Measurements from ENCODE around the gene TNIK.

TNIK gene

DNA sequence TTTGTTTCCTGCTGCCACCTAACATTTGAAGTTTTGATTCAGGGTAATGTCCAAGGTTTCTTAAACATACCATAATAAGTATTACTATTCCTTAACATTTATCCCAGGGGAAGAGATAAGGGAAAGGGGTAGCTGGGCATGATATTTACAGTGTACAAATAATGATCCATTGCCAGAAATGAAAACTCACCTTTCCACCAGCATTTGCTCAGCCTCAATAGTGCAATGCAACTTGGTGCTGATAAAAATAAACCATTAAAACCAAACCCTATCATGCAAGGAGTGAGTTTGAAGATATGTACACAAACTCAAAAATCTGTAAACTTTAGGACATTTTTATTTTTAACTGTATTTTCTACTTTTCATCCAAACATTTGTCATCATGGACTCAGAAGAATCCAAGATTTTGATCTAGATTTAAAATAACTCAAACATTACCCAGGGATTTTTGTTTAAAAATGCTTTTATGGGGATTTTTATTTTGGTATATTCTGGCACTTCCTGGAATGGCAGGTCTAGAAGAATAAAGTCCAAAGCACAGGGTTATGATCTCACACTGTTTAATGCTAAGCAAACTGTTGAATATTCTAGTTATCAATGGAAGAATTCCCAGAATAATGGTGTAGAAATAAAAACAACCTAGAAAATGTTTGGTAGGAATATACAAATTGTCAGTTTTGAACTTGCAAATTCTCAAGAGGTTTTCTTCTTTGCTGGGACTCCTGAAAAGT lies 401.2 kb downstream of the TNIK start:
- Histone ChIP-seq H3K9ac (ENCODE audit: low read length) (no peak overlapping the region), H3K4me3 (ENCODE audit: low read length) (no peak overlapping the region), H3K27me3 (replicated peaks; ENCODE audit: control insufficient read depth, insufficient read depth, low read length) (no peaks in the 10 kb centered on the region), H3K36me3 (ENCODE audit: control insufficient read depth, insufficient read depth, low read length, severe bottlenecking) (no peaks in the 10 kb centered on the region), H3K9me3 (ENCODE audit: control insufficient read depth, low read length) (no peaks in the 10 kb centered on the region), H3K4me1 (ENCODE audit: control insufficient read depth, insufficient read depth, low read length) (peaks cover 22% of the 10 kb centered on the region)
- DNase-seq (ENCODE audit: low read depth), result no peak

DNA sequence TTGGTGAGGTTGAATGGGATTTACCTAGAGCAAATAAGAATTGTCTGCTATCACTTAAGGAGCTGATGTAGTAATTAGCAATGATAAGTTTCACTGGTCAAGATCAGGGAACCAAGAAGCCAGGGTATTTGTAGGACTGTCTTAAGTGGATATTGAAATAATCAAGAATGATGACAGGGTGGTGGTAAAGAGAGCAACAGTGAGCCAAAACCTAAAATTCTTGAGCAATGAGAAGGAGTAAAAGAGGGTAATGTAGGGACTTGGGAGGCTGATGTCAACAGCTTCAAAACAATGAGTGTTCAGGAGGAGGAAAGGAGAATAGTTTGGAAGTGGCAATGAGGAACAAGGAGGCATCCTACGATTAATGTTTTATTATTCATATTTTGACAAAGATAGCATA lies 402.1 kb downstream of the TNIK start:
- no peaks in the 10 kb centered on the region for H3K27me3 ChIP-seq (replicated peaks; ENCODE audit: control insufficient read depth, insufficient read depth, low read length)
- peak; percentile 43 for DNase-seq (ENCODE audit: low read depth)
- no peaks in the 10 kb centered on the region for H3K36me3 ChIP-seq (ENCODE audit: control insufficient read depth, insufficient read depth, low read length, severe bottlenecking)
- H3K4me1 ChIP-seq (ENCODE audit: control insufficient read depth, insufficient read depth, low read length), result peaks cover 22% of the 10 kb centered on the region
- H3K9ac ChIP-seq (ENCODE audit: low read length), result no peak overlapping the region
- no peak overlapping the region for H3K4me3 ChIP-seq (ENCODE audit: low read length)
- H3K9me3 ChIP-seq (ENCODE audit: control insufficient read depth, low read length), result no peaks in the 10 kb centered on the region

DNA sequence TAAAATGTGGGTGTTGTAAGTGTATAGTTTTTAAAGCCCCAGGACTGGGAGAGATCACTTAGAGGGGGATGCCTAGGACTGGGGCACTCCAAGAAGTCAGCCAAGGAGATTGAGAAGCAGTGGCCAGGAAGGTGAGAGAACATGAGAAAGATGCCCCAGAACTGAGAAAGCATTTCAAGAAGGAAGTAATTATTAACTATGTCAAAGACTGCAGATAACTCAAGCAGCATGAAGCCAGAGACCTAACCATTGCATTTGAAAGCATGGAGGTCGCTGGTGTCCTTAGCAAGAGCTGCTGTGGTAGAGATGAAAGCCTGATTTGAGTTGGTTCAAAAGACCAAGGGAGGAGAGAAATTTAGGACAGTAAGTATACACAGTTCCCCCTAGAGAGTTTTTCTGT lies 403.1 kb downstream of the TNIK start:
- Histone ChIP-seq H3K9me3 (ENCODE audit: control insufficient read depth, low read length) (no peaks in the 10 kb centered on the region), H3K4me3 (ENCODE audit: low read length) (no peak overlapping the region), H3K27me3 (replicated peaks; ENCODE audit: control insufficient read depth, insufficient read depth, low read length) (no peaks in the 10 kb centered on the region), H3K9ac (ENCODE audit: low read length) (no peak overlapping the region), H3K4me1 (ENCODE audit: control insufficient read depth, insufficient read depth, low read length) (peaks cover 22% of the 10 kb centered on the region), H3K36me3 (ENCODE audit: control insufficient read depth, insufficient read depth, low read length, severe bottlenecking) (no peaks in the 10 kb centered on the region)
- no peak for DNase-seq (ENCODE audit: low read depth)

- Histone ChIP-seq H3K27me3 (replicated peaks; ENCODE audit: control insufficient read depth, insufficient read depth, low read length) (no peaks in the 10 kb centered on the region), H3K9me3 (ENCODE audit: control insufficient read depth, low read length) (no peaks in the 10 kb centered on the region), H3K4me1 (ENCODE audit: control insufficient read depth, insufficient read depth, low read length) (peaks cover 22% of the 10 kb centered on the region), H3K4me3 (ENCODE audit: low read length) (no peak overlapping the region), H3K36me3 (ENCODE audit: control insufficient read depth, insufficient read depth, low read length, severe bottlenecking) (no peaks in the 10 kb centered on the region), H3K9ac (ENCODE audit: low read length) (no peak overlapping the region)
- no peak for DNase-seq (ENCODE audit: low read depth)
These were observed 403.7 kb downstream of the TNIK start for GRCh38 chr3:171056528-171056927.

DNA sequence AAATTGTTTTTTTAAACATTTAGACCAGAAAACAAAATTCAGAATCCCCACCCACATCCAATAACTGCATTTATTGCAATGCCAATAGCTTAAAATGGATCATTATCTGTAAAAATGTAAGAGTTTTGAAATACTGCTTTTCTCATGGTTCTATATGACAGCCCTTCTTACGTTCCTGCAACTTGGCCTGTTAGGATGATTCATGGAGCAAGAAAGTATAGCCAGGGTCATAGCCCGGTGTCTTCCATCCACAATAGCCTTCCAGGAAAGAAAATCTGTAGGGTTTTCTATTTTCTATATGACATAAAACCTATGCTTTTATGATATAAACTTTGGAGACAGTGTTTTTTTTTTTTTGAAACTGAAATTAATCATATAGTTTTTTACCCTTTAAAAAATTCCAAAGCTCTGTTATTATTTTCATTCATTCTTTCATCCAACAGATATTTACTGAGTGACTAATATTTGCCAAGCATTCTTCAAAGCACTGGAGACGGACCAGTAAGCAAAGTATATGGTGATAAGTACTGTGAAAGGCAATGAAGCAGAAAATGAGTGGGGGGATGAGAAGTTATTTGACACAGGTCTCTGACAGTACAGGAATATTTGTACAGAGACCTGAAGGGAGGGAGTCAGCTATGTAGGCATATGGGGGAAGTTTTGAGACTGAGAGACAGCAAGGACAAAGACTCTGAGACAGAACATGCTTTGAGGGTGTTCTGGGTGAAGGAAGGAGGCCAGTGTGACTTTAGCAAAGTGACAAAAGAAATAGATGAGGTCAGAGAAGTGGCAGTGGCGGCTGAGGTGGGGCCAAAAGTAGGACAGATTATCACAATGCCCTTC lies 404.6 kb downstream of the TNIK start:
- no peak overlapping the region for H3K9ac ChIP-seq (ENCODE audit: low read length)
- H3K4me1 ChIP-seq (ENCODE audit: control insufficient read depth, insufficient read depth, low read length), result peaks cover 22% of the 10 kb centered on the region
- H3K27me3 ChIP-seq (replicated peaks; ENCODE audit: control insufficient read depth, insufficient read depth, low read length), result no peaks in the 10 kb centered on the region
- H3K9me3 ChIP-seq (ENCODE audit: control insufficient read depth, low read length), result no peaks in the 10 kb centered on the region
- H3K4me3 ChIP-seq (ENCODE audit: low read length), result no peak overlapping the region
- DNase-seq (ENCODE audit: low read depth), result peak; percentile 45
- H3K36me3 ChIP-seq (ENCODE audit: control insufficient read depth, insufficient read depth, low read length, severe bottlenecking), result no peaks in the 10 kb centered on the region

DNA sequence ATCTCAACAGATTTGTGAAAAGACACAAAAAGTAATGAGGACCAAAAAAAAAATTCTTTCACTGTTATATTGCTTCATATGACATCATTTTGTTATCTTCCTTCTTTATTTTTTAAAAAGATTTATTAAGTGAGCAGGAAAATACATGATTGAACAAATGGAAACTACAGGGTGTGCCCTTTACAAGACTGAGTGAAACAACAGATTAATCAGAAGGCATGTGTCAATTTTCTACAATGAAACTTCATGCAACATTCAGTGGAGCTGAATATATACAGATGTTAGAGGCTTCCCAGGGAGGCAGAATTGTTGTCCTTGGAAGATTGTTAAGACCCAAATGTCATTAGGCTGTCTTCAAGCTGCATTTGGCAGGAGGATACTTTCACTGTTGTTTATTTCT lies 405.3 kb downstream of the TNIK start:
- Histone ChIP-seq H3K9me3 (ENCODE audit: control insufficient read depth, low read length) (no peaks in the 10 kb centered on the region), H3K4me1 (ENCODE audit: control insufficient read depth, insufficient read depth, low read length) (peaks cover 22% of the 10 kb centered on the region), H3K4me3 (ENCODE audit: low read length) (no peak overlapping the region), H3K27me3 (replicated peaks; ENCODE audit: control insufficient read depth, insufficient read depth, low read length) (no peaks in the 10 kb centered on the region), H3K9ac (ENCODE audit: low read length) (no peak overlapping the region), H3K36me3 (ENCODE audit: control insufficient read depth, insufficient read depth, low read length, severe bottlenecking) (no peaks in the 10 kb centered on the region)
- peak; percentile 15 for DNase-seq (ENCODE audit: low read depth)

- no peak for DNase-seq (ENCODE audit: low read depth)
- H3K4me3 ChIP-seq (ENCODE audit: low read length), result no peak overlapping the region
- H3K4me1 ChIP-seq (ENCODE audit: control insufficient read depth, insufficient read depth, low read length), result peaks cover 22% of the 10 kb centered on the region
- H3K27me3 ChIP-seq (replicated peaks; ENCODE audit: control insufficient read depth, insufficient read depth, low read length), result no peaks in the 10 kb centered on the region
- H3K9ac ChIP-seq (ENCODE audit: low read length), result no peak overlapping the region
- H3K9me3 ChIP-seq (ENCODE audit: control insufficient read depth, low read length), result no peaks in the 10 kb centered on the region
- no peaks in the 10 kb centered on the region for H3K36me3 ChIP-seq (ENCODE audit: control insufficient read depth, insufficient read depth, low read length, severe bottlenecking)
These were observed 406.0 kb downstream of the TNIK start for GRCh38 chr3:171054231-171054630.

DNA sequence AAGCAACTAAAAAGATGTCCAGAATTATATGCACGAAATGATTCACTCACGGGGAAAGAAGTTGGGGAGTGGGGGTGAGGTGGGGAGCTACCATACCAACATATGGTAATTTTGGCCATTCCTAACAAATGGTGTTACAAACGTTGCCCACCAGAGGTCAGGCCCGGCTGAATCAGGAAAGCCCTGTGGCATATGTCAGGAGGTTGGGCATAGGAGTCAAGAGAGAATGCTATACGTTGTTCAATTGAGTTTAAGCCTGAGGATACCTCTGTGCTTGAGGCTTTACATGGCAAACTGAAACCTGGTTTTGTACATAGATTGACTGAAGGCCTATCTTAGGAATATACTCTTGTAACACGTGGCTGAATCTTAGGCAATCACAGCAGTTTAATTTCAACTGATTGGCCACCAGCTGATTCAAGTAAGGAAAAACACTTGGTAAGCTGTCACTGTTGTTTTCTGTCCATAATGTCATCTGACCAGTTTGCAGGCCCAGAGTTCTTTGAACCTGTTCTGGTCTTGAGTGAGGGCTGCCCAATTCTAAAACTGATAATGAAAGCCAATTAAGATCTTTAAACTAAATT lies 410.3 kb downstream of the TNIK start:
- Histone ChIP-seq H3K4me1 (ENCODE audit: control insufficient read depth, insufficient read depth, low read length) (peaks cover 13% of the 10 kb centered on the region), H3K36me3 (ENCODE audit: control insufficient read depth, insufficient read depth, low read length, severe bottlenecking) (no peaks in the 10 kb centered on the region), H3K9me3 (ENCODE audit: control insufficient read depth, low read length) (no peaks in the 10 kb centered on the region), H3K27me3 (replicated peaks; ENCODE audit: control insufficient read depth, insufficient read depth, low read length) (no peaks in the 10 kb centered on the region), H3K9ac (ENCODE audit: low read length) (no peak overlapping the region), H3K4me3 (ENCODE audit: low read length) (no peak overlapping the region)
- peak; percentile 82 for DNase-seq (ENCODE audit: low read depth)

DNA sequence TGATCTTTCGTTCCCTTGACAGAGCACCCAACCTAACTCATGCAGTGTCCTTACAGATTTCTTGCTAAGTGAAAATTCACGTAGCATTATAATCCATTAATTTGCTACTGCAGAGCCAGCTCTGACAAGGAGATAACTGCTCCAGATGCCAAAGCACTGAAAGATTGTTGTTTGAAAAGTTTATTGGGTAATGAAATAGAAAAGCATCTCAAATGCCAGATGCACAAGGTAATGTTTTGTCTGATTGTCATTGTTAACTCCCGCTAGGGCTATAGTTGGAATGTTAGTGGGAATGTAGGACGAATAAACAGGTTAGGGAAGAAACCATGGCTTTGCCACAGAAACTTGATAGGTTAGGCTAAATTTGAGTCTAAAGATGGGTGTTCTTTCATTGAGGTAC lies 413.4 kb downstream of the TNIK start:
- Histone ChIP-seq H3K36me3 (ENCODE audit: control insufficient read depth, insufficient read depth, low read length, severe bottlenecking) (no peaks in the 10 kb centered on the region), H3K27me3 (replicated peaks; ENCODE audit: control insufficient read depth, insufficient read depth, low read length) (no peaks in the 10 kb centered on the region), H3K4me1 (ENCODE audit: control insufficient read depth, insufficient read depth, low read length) (peaks cover 20% of the 10 kb centered on the region), H3K4me3 (ENCODE audit: low read length) (no peak overlapping the region), H3K9me3 (ENCODE audit: control insufficient read depth, low read length) (no peaks in the 10 kb centered on the region), H3K9ac (ENCODE audit: low read length) (no peak overlapping the region)
- no peak for DNase-seq (ENCODE audit: low read depth)

- peaks cover 20% of the 10 kb centered on the region for H3K4me1 ChIP-seq (ENCODE audit: control insufficient read depth, insufficient read depth, low read length)
- DNase-seq (ENCODE audit: low read depth), result peak; percentile 87
- H3K27me3 ChIP-seq (replicated peaks; ENCODE audit: control insufficient read depth, insufficient read depth, low read length), result no peaks in the 10 kb centered on the region
- H3K9ac ChIP-seq (ENCODE audit: low read length), result peak overlapping the region; percentile 61
- H3K9me3 ChIP-seq (ENCODE audit: control insufficient read depth, low read length), result no peaks in the 10 kb centered on the region
- no peaks in the 10 kb centered on the region for H3K36me3 ChIP-seq (ENCODE audit: control insufficient read depth, insufficient read depth, low read length, severe bottlenecking)
- H3K4me3 ChIP-seq (ENCODE audit: low read length), result no peak overlapping the region
These were observed 415.1 kb downstream of the TNIK start for GRCh38 chr3:171044835-171045793.

Measured in adipocyte (in vitro differentiated cells).